Stimulated activated CD4-positive, alpha-beta T cell treated with anti-CD3 and anti-CD28 coated beads, Interleukin-1b, Interleukin-23, amount 100 ng/mL, for 24 hours (primary cell): ENCODE measurements around the gene NDUFS6.
"Not testable (repeated sequence)": the region's sequence is repeated elsewhere in the genome, so short reads cannot be mapped to it uniquely, and the experiment has no call there.

Experiments
- DNase-seq, 4 experiments: peaks; one replicate each; pipeline ENCODE4 v3.0.0-alpha.2; 2020; ENCODE audit warnings: low read depth in 4 of 4, low spot score in 1 of 4

The NDUFS6 gene

DNA sequence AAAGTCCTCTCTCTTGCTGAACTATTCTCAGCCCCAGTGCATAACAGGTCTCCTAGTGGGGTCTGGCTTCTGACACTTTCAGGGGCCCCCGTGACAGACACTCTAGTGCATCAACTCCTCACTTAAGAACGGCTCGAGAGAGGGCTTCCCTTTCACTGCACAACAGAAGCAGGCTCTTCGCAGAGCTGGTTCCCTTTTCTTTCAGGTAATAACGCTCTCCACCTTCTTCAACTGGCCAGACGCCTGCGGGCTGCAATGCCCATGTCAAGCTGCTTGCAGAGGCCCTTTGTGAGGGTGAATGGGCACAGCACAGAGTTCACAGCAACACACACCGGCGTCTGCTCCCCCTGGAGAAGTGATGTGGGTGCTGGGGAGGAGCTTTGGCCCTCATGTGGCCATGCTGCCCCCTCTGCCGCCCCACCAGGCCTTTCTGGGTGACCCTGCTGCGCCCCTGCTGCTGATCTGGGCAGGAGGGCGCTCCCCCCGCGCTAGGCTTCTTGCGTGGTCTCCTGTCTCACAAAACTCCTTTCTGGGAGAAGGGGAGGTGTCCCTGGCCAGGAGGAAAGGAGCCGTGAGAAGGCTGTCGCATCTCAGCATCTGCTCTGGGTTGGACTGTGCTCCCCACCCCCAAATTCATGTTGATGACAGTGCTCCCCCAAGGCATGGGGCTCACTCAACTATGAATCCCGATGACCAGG, 4.0 kb upstream of the NDUFS6 start:
- no peak for DNase-seq

DNA sequence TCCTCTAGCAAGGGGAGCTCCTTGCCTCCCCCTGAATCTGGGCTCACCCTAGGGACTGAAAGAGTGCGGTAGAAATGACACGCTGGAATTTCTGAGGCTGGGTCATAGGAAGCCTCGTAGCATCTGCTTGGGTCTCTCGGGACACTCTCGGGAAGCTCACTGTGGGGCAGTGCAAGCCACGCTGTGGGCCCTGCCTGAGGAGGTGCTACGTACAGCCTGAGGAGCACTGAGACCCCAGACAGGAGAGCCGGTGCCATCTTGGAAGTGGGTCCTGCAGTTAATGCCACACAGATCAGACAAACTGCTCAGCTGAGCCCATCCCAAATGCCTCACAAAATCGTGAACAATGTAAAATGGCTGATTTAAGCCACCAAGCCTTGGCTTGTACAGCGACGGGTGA, 3.4 kb upstream of the NDUFS6 start:
- no peak for DNase-seq

DNA sequence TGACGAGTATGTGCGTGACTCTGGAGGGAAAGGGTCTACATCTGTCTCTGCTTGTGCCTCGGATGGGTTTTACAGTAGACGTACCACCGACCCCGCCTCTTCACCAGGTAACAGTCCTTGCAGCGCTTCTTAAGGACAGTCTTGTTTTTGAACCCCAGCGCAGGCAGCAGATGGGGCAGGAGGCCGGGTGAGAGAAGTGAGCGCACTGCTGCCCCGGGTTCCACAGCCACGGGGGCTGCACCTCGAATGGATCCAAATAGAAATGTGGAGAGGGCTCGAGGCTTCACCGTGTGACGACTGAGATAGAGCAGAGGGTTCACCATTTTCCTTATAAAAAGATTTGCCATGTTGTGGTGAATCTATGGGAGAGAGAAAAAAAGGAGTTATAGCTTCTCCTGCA, 2.6 kb upstream of the NDUFS6 start:
- DNase-seq, result not testable (repeated sequence)

DNA sequence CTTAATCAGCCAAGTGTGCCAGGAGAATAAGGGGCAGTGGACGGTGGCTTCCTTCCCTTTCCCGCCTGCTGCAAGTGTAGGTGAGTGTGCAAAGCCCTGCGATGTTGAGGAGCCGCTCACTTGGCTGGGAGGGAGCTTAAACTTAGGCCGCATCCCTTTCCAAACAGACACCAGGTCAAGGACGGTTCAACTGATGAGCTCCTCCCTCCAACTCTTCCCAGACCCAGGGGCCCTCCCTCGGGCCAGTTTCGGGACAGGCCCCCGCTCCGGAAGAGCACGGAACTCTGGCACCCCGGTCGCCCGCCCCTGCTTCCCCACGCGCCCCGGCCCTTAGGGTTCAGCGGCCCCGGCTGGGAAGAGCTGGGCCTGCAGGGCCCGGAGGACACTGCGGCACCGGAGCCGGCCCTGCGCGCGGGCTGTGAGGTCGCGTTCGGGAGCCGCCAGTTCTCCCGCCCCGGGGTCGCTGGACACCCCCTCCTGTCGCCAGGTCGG, 2.1 kb upstream of the NDUFS6 start:
- DNase-seq, result peak in 1 of 4 experiments; percentile 28

DNA sequence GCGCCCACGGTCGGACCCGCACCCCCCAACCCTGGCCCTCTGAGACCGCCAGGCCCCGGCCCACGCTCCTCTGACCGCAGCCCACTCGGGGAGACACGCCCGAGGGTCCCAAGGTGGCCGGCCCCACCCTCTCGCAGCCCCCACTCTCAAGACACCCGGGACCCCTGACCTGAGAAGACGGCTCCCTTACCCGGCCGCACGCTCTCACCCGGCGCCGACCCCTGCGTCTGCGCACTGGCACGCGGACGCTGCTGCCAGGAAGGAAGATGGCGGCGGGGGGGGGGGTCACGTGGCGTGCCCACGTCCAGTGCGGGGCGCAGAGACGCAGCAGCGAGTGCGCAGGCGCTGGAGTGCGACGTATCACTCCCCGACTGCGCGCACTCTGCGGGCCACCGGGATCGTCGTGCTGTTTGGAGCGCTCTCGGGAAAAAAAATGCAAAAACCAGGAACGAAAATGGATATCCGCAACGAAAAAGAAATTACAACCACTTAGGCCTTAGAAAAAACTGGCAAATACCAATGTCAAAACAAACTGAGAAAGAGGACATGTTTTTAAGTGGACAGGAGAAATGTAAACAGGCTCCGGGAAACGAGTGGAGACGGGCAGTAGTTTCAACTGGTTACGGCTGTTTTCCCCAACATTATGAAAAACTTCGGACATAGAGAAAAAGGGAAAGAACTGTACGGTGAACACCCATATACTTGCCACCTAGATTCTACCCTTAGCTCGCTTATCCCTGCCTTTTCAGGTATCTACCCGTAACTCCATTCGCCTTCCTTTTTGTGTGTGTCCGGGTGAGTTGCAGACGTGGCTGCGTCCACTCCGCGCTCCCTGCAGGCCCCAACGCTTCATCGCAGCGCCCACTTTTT, 1.4 kb upstream of the NDUFS6 start, which contains the start of gene MRPL36:
TSS of gene MRPL36 (minus strand) at position 236 of the 870 bp plus-strand sequence. CDS start 902 bp downstream, outside the sequence.
- peak; percentile 85 to 93 (median 92) for DNase-seq

- no peak for DNase-seq
These were observed 560 bp upstream of the NDUFS6 start for GRCh38 chr5:1800472-1801221.

- no peak for DNase-seq
These were observed 724 bp downstream of the NDUFS6 start for GRCh38 chr5:1801967-1802295.

GRCh38 chr5:1803192-1803591, 2.0 kb downstream of the NDUFS6 start:
- no peak for DNase-seq

- no peak for DNase-seq
These were observed 2.9 kb downstream of the NDUFS6 start for GRCh38 chr5:1804001-1804690.

GRCh38 chr5:1805326-1805725, 4.1 kb downstream of the NDUFS6 start:
- no peak for DNase-seq

- DNase-seq, result no peak
These were observed 4.5 kb downstream of the NDUFS6 start for GRCh38 chr5:1805736-1806135.

DNA sequence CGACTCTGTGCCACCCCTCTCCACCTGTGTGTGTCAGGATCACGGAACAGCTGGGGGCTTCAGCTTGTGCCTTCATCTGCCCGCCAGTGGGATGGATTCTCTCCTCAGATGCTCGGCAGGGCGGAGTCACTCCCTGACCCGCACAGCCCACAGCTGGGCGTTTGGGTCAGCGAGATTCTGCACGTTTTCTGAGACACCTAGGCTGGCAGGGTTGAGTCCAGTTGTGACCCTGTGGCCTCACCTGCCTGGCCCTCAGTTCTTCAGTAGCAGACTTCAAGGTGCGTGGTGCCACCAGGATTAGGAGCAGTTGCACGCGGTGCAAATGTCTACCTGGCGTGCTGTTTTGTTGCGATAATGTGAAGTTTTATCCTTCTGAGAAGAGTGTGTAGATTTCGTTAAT, 5.0 kb downstream of the NDUFS6 start:
- no peak for DNase-seq

- DNase-seq, result no peak
These were observed 5.8 kb downstream of the NDUFS6 start for GRCh38 chr5:1806974-1807373.

- no peak for DNase-seq
These were observed 6.4 kb downstream of the NDUFS6 start for GRCh38 chr5:1807451-1808185.

- DNase-seq, result no peak
These were observed 7.2 kb downstream of the NDUFS6 start for GRCh38 chr5:1808439-1808838.

DNA sequence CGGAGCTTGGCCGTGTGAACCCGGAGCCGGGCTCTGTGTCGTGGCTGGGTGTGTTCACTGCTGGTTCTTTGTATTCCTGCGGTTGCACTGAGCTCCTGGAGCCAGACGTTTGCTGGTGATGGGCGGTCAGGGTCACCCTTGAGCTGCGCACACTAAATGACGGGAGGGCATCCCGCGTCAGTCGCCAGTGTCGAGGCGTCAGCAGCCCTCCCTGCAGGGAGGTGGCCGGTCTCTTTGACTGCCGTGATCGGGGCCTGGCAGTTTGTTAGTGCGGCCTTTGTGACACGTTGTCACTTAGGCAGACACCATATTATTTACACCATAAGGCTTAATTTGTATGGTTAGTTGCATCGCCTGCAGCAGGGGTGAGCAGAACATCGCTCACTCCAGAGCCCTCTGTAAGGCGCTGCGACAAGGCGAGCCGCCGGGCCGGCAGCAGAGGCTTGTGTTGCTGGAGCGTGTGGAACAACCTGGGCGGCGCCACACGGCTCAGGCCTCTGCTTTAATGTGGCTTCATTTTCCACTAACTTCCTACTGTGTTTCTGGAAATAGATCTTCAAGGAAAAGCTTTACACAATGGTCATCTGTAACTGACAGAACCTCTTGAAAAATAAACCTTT, 8.3 kb downstream of the NDUFS6 start:
- no peak for DNase-seq

- no peak for DNase-seq
These were observed 9.4 kb downstream of the NDUFS6 start for GRCh38 chr5:1810581-1811101.

- no peak for DNase-seq
These were observed 13.2 kb downstream of the NDUFS6 start for GRCh38 chr5:1814183-1815020.
